ENCODE results near the gene CYGB. TPM values are rescaled to one million over a fixed set of nuclear protein-coding genes. Genes with fewer than 3 reads are reported as not detected.

The CYGB gene
- total and polyA plus RNA-seq, 2 of the 13 experiments (the other 11 are each of a cell fraction or from before 2014, with no cell fraction given): 18.9 to 27.1 TPM

GRCh38 chr17:76566613-76566943 is 29.1 kb upstream of the CYGB start:
- Histone ChIP-seq H3K9ac (ENCODE audit: insufficient read depth, low read depth, low read length) (no peak overlapping the region), H3K4me2 (ENCODE audit: low read depth, low read length) (no peak overlapping the region), H3K27me3 (ENCODE audit: control insufficient read depth in 1 of 2, insufficient read depth in 2 of 2, low read length in 2 of 2) (no peaks in the 10 kb centered on the region), H3K4me3 (replicated peaks in 1 of 3; ENCODE audit: insufficient read depth in 1 of 3, low read depth in 2 of 3, low read length in 3 of 3) (no peak overlapping the region), H3K27ac (ENCODE audit: extremely low read length, insufficient read depth, low read length) (peak overlapping the region; percentile 45), H3K9me3 (ENCODE audit: low read length) (no peaks in the 10 kb centered on the region), H3K79me2 (ENCODE audit: insufficient read depth, low read length) (peaks cover 11% of the 10 kb centered on the region), H4K20me1 (ENCODE audit: insufficient read depth, low read length) (peaks cover 35% of the 10 kb centered on the region), H3K36me3 (replicated peaks in 1 of 2; ENCODE audit: control insufficient read depth in 1 of 2, insufficient read depth in 2 of 2, low read length in 2 of 2) (peaks cover 7 to 33% of the 10 kb centered on the region in 2 experiments), H2AFZ (ENCODE audit: low read length) (no peak overlapping the region), H3K4me1 (ENCODE audit: insufficient read depth, low read length) (peaks cover 71% of the 10 kb centered on the region)
- no TSS peak for BruUV-seq (replicated peaks)
- CTCF ChIA-PET (ENCODE audit: low intra/inter-chr PET ratio, low total read pairs): no interaction called here
- POLR2A ChIA-PET: interaction anchor here (0.6 to 6.8 kb wide), 12 partner anchors 8 to 105 kb away, joined by 3 to 129 read pairs (median 9); no protein-coding TSS in a partner anchor
- no peak for ATAC-seq
- FAIRE-seq: no peak
- intact Hi-C loops (cut with micrococcal nuclease; ENCODE audit: unreplicated experiment) (no loop called here), in situ Hi-C loops (cut with HindIII; ENCODE audit: extremely low pct_ligation_motif_present, low pct_unique_long_range_greater_than_20kb) (loop anchor here (10.0 kb wide), 1 partner anchor 58 kb away; no protein-coding TSS in a partner anchor)
- 91% methylated on average over 3 of the region's 3 CpGs for WGBS (ENCODE audit: low lambda C conversion rate)
- no peak for DNase-seq (ENCODE audit: low spot score)
- no peak for TF ChIP-seq PRDM15 (CRISPR knock-in tag; IDR thresholded peaks at IDR 0.05)
- no peak for TF ChIP-seq SOX6 (IDR thresholded peaks at IDR 0.05)
- TF ChIP-seq SOX6 (CRISPR knock-in tag; IDR thresholded peaks at IDR 0.05): 0 out of 2 replicates have a peak, but pooled peaks have one; percentile 28
- TF ChIP-seq ZNF101 (CRISPR knock-in tag; IDR thresholded peaks at IDR 0.05; ENCODE audit: borderline replicate concordance, low read depth): no peak
- no peak for TF ChIP-seq ZNF616 (CRISPR knock-in tag; IDR thresholded peaks at IDR 0.05; ENCODE audit: low read depth)
- TF ChIP-seq EEA1 (CRISPR knock-in tag; IDR thresholded peaks at IDR 0.05; ENCODE audit: borderline replicate concordance): no peak
- TF ChIP-seq RFXAP (CRISPR knock-in tag; IDR thresholded peaks at IDR 0.05; ENCODE audit: borderline replicate concordance): no peak
- TF ChIP-seq GLMP (CRISPR knock-in tag; IDR thresholded peaks at IDR 0.05; ENCODE audit: borderline replicate concordance): no peak
- TF ChIP-seq ZNF121 (CRISPR knock-in tag; IDR thresholded peaks at IDR 0.05): 0 out of 2 replicates have a peak, but pooled peaks have one; percentile 28
- no peak for TF ChIP-seq FOXA3 (CRISPR knock-in tag; IDR thresholded peaks at IDR 0.05)
- no peak for TF ChIP-seq SETDB1 (CRISPR knock-in tag; IDR thresholded peaks at IDR 0.05; ENCODE audit: borderline replicate concordance)
- no peak for TF ChIP-seq MXD1 (CRISPR knock-in tag; IDR thresholded peaks at IDR 0.05)
- 0 out of 2 replicates have a peak, but pooled peaks have one; percentile 33 for TF ChIP-seq POLR2AphosphoS2 (IDR thresholded peaks at IDR 0.05; ENCODE audit: low read depth, low read length)
- TF ChIP-seq GLI4 (CRISPR knock-in tag; IDR thresholded peaks at IDR 0.05; ENCODE audit: borderline replicate concordance): no peak
- no peak for TF ChIP-seq ZFP90 (CRISPR knock-in tag; IDR thresholded peaks at IDR 0.05; ENCODE audit: borderline replicate concordance)
- TF ChIP-seq SALL1 (CRISPR knock-in tag; IDR thresholded peaks at IDR 0.05): 0 out of 2 replicates have a peak, but pooled peaks have one; percentile 19
- no peak for TF ChIP-seq RELA (CRISPR knock-in tag; IDR thresholded peaks at IDR 0.05)
- TF ChIP-seq POLR2AphosphoS5 (IDR thresholded peaks at IDR 0.05; ENCODE audit: low read depth, low read length): peak; percentile 37; the same call in 1 of the 2 replicates
- 0 out of 2 replicates have a peak, but pooled peaks have one; percentile 13 for TF ChIP-seq PITX1 (CRISPR knock-in tag; IDR thresholded peaks at IDR 0.05)
- TF ChIP-seq CBX2 (IDR thresholded peaks at IDR 0.05; ENCODE audit: low read depth, low read length): no peak
- no peak for TF ChIP-seq CBX2 (CRISPR knock-in tag; IDR thresholded peaks at IDR 0.05; ENCODE audit: low read depth)
